CD14-positive monocyte (primary cell): Measurements from ENCODE around the gene MESD. TPM values are rescaled to one million over a fixed set of nuclear protein-coding genes. Genes with fewer than 3 reads are reported as not detected.
A peak's percentile ranks its signal among the peaks of the same experiment; 100 is the strongest.

ENCODE experiments used
- DNase-seq, 3 donors: peaks; one replicate each; pipeline ENCODE4 v3.0.0-alpha.2; 2011 to 2022
- H2AFZ ChIP-seq: 2 replicates; pipeline ENCODE4 v1.6.0; 2012; ENCODE audit warnings: mild to moderate bottlenecking, low read depth, low read length, inconsistent platforms; ENCODE audit not compliant: insufficient read depth, poor library complexity, severe bottlenecking
- H3K27ac ChIP-seq, 2 donors: 1 replicate in 1 of 2; 2 replicates in 1 of 2; pipeline ENCODE4 v1.5.1; 2012 to 2013; ENCODE audit warnings: low read length in 2 of 2, control low read depth in 1 of 2, inconsistent platforms in 1 of 2, low read depth in 1 of 2, mild to moderate bottlenecking in 1 of 2
- H3K27me3 ChIP-seq, 2 donors: one replicate each; pipeline versions ENCODE4 v1.6.0 to v1.6.1; 2011 to 2013; ENCODE audit warnings: low read length in 2 of 2; ENCODE audit not compliant: control insufficient read depth in 2 of 2, insufficient read depth in 2 of 2
- H3K36me3 ChIP-seq, 2 donors: replicated peaks in 1 of 2; 1 replicate in 1 of 2; 2 replicates in 1 of 2; pipeline versions ENCODE4 v1.5.1 to v1.6.1; 2012 to 2013; ENCODE audit warnings: low read length in 2 of 2, control low read depth in 1 of 2, inconsistent platforms in 1 of 2, mild to moderate bottlenecking in 1 of 2; ENCODE audit not compliant: insufficient read depth in 2 of 2, control insufficient read depth in 1 of 2
- H3K4me1 ChIP-seq, 2 donors: 1 replicate in 1 of 2; 2 replicates in 1 of 2; pipeline versions ENCODE4 v1.5.1 to v1.6.1; 2012 to 2013; ENCODE audit warnings: low read length in 2 of 2, control low read depth in 1 of 2, inconsistent platforms in 1 of 2, mild to moderate bottlenecking in 1 of 2, moderate library complexity in 1 of 2; ENCODE audit not compliant: insufficient read depth in 2 of 2, control insufficient read depth in 1 of 2
- H3K4me2 ChIP-seq: replicated peaks from 2 replicates; pipeline ENCODE3; 2012; ENCODE audit warnings: low read length, moderate library complexity, mild to moderate bottlenecking; ENCODE audit not compliant: poor library complexity, severe bottlenecking; ENCODE audit errors: extremely low read depth
- H3K4me3 ChIP-seq, 3 experiments: fragments of 200-600 bp in 1 of 3; sonication (generic) in 1 of 3; replicated peaks in 1 of 3; 1 replicate in 2 of 3; 2 replicates in 1 of 3; pipeline ENCODE4 v1.5.1; 2011 to 2013; ENCODE audit warnings: low read length in 3 of 3, mild to moderate bottlenecking in 3 of 3, control low read depth in 2 of 3, low read depth in 2 of 3, inconsistent platforms in 1 of 3, moderate library complexity in 1 of 3
- H3K79me2 ChIP-seq: 2 replicates; pipeline ENCODE4 v1.6.0; 2012; ENCODE audit warnings: mild to moderate bottlenecking, control low read depth, inconsistent platforms, low read length, moderate library complexity; ENCODE audit not compliant: insufficient read depth
- H3K9ac ChIP-seq: 2 replicates; pipeline ENCODE4 v1.6.0; 2017; ENCODE audit warnings: low read length, mild to moderate bottlenecking; ENCODE audit not compliant: insufficient read depth, poor library complexity, severe bottlenecking
- H3K9me3 ChIP-seq, 2 donors: replicated peaks in 1 of 2; 1 replicate in 1 of 2; 2 replicates in 1 of 2; pipeline versions ENCODE4 v1.5.1 to v1.6.1; 2012 to 2013; ENCODE audit warnings: low read length in 2 of 2, control low read depth in 1 of 2; ENCODE audit not compliant: control insufficient read depth in 1 of 2, insufficient read depth in 1 of 2
- H4K20me1 ChIP-seq: 2 replicates; pipeline ENCODE4 v1.6.0; 2012; ENCODE audit warnings: mild to moderate bottlenecking, low read length, control low read depth, moderate library complexity; ENCODE audit not compliant: insufficient read depth
- H3K27ac Mint-ChIP-seq, 7 donors: one replicate each; pipeline ENCODE4 v1.8.0; 2020; ENCODE audit warnings: mild to moderate bottlenecking in 7 of 7, mixed read lengths in 7 of 7, moderate library complexity in 6 of 7, inconsistent platforms in 2 of 7
- H3K27me3 Mint-ChIP-seq, 3 donors: one replicate each; pipeline ENCODE4 v1.8.0; 2021 to 2022; ENCODE audit warnings: low read depth in 3 of 3, mild to moderate bottlenecking in 3 of 3, mixed read lengths in 3 of 3, moderate library complexity in 3 of 3, inconsistent platforms in 1 of 3
- H3K36me3 Mint-ChIP-seq, 2 donors: one replicate each; pipeline ENCODE4 v1.8.0; 2020; ENCODE audit warnings: mixed read lengths in 2 of 2, inconsistent platforms in 1 of 2, mild to moderate bottlenecking in 1 of 2
- H3K4me1 Mint-ChIP-seq: one replicate; pipeline ENCODE4 v1.8.0; 2020; ENCODE audit warnings: mild to moderate bottlenecking, mixed read lengths
- H3K4me3 Mint-ChIP-seq, 2 donors: one replicate each; pipeline ENCODE4 v1.8.0; 2020; ENCODE audit warnings: mild to moderate bottlenecking in 2 of 2, mixed read lengths in 2 of 2, moderate library complexity in 1 of 2
- H3K9me3 Mint-ChIP-seq, 7 donors: one replicate each; pipeline ENCODE4 v1.8.0; 2020 to 2022; ENCODE audit warnings: mixed read lengths in 7 of 7, mild to moderate bottlenecking in 6 of 7, moderate library complexity in 6 of 7, inconsistent platforms in 2 of 7
- WGBS: methylation state at CpG from one replicate; pipeline ENCODE4 v1.1.5; 2013; ENCODE audit warnings: missing lambda C conversion rate; ENCODE audit not compliant: insufficient coverage; 5-methylcytosine and 5-hydroxymethylcytosine counted together
- intact Hi-C, 2 donors: fragments of 100-400 bp; cut with micrococcal nuclease; formaldehyde crosslinking; loops; one replicate each; pipeline versions ENCODE4 v1.15.0 to v1.15.1; 2023
- polyA plus RNA-seq, 3 donors: library from polyadenylated mRNA; depleted of rRNA in 1 of 3; unstranded in 2 of 3; stranded (reverse) in 1 of 3; fragments of 300-500 nt in 2 of 3; fragments of >200 nt in 1 of 3; fragmentation: Illumina TruSeq in 2 of 3; gene quantifications; 1 replicate in 2 of 3; 2 replicates in 1 of 3; pipeline ENCODE4 v1.2.3, GENCODE V29; 2012 to 2021
- TF ChIP-seq, protein P1 (sequence below): fragments of 200-600 bp; IDR thresholded peaks from one replicate; pipeline ENCODE4 v1.8.0; 2022; ENCODE audit warnings: antibody characterized with exemption, mild to moderate bottlenecking

The MESD gene
- polyA plus RNA-seq, 3 donors: 5.6 to 15.7 (median 13.1) TPM

GRCh38 chr15:81031203-81031602, 41.6 kb upstream of the MESD start:
- H3K4me1 Mint-ChIP-seq: peaks cover 23% of the 10 kb centered on the region
- H2AFZ ChIP-seq: no peak overlapping the region
- TF ChIP-seq, protein P1, sequence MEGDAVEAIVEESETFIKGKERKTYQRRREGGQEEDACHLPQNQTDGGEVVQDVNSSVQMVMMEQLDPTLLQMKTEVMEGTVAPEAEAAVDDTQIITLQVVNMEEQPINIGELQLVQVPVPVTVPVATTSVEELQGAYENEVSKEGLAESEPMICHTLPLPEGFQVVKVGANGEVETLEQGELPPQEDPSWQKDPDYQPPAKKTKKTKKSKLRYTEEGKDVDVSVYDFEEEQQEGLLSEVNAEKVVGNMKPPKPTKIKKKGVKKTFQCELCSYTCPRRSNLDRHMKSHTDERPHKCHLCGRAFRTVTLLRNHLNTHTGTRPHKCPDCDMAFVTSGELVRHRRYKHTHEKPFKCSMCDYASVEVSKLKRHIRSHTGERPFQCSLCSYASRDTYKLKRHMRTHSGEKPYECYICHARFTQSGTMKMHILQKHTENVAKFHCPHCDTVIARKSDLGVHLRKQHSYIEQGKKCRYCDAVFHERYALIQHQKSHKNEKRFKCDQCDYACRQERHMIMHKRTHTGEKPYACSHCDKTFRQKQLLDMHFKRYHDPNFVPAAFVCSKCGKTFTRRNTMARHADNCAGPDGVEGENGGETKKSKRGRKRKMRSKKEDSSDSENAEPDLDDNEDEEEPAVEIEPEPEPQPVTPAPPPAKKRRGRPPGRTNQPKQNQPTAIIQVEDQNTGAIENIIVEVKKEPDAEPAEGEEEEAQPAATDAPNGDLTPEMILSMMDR: no peak
- no peaks in the 10 kb centered on the region for H3K36me3 ChIP-seq
- no peak overlapping the region for H3K4me3 Mint-ChIP-seq
- peaks cover 0 to 5% (median 0%) of the 10 kb centered on the region in 3 donors for H3K27me3 Mint-ChIP-seq
- H3K27ac ChIP-seq: no peak overlapping the region
- intact Hi-C loops: loop anchor here in 1 of 2 donors (10.0 kb wide), 1 partner anchor 46 kb away; the partner anchor contains the start of gene MESD
- DNase-seq: no peak
- peaks cover 0 to 5% (median 3%) of the 10 kb centered on the region in 7 donors for H3K9me3 Mint-ChIP-seq
- 92% methylated on average over 2 of the region's 4 CpGs for WGBS
- H3K9me3 ChIP-seq: no peaks in the 10 kb centered on the region
- H3K79me2 ChIP-seq: no peaks in the 10 kb centered on the region
- H3K27ac Mint-ChIP-seq: no peak overlapping the region
- no peak overlapping the region for H3K4me2 ChIP-seq
- no peak overlapping the region for H3K4me3 ChIP-seq
- no peaks in the 10 kb centered on the region for H4K20me1 ChIP-seq
- H3K27me3 ChIP-seq: no peaks in the 10 kb centered on the region
- peaks cover under 1 to 3% of the 10 kb centered on the region in 2 donors for H3K36me3 Mint-ChIP-seq
- peaks cover 22 to 23% of the 10 kb centered on the region in 2 donors for H3K4me1 ChIP-seq
- no peak overlapping the region for H3K9ac ChIP-seq

DNA sequence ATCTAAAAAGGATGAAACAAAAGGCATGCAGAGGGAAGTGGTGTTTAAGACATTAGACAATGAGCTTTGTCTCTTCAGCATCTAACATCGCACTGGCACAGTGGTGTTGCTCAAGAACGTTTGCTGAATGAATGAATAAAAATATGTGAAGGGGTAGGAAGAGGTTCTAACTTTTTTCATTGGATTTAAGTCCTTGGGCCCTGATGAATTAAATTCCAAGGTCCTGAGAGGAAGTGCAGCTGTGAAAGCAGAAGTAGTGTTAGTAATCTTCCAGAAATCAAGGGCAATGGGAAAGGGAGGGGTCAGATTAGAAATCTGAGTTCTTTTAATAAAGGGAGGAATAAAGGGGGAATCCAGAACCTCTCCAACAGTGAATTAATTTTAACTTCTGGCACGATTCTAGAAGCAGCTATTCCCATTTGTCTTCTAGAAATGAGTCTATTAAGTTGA, 40.7 kb upstream of the MESD start:
- peaks cover 27% of the 10 kb centered on the region for H3K4me1 Mint-ChIP-seq
- intact Hi-C loops: loop anchor here in 1 of 2 donors (10.0 kb wide), 1 partner anchor 46 kb away; the partner anchor contains the start of gene MESD
- peak overlapping the region in 1 of 2 donors; percentile 35 for H3K27ac ChIP-seq
- no peaks in the 10 kb centered on the region for H3K79me2 ChIP-seq
- peak overlapping the region in 1 of 2 donors; percentile 50 for H3K4me3 Mint-ChIP-seq
- no peak overlapping the region for H3K9ac ChIP-seq
- H3K9me3 ChIP-seq: no peaks in the 10 kb centered on the region
- peak overlapping the region; percentile 31 for H3K4me2 ChIP-seq
- H3K4me3 ChIP-seq: no peak overlapping the region
- 18% methylated on average over 2 of the region's 3 CpGs for WGBS
- no peaks in the 10 kb centered on the region for H4K20me1 ChIP-seq
- H3K27ac Mint-ChIP-seq: peak overlapping the region; percentile 48 to 88 (median 77)
- H3K27me3 Mint-ChIP-seq: peaks cover 0 to 5% (median 0%) of the 10 kb centered on the region in 3 donors
- H2AFZ ChIP-seq: no peak overlapping the region
- peaks cover 27 to 31% of the 10 kb centered on the region in 2 donors for H3K4me1 ChIP-seq
- H3K36me3 Mint-ChIP-seq: peaks cover 3% of the 10 kb centered on the region in 2 donors
- peaks cover 0 to 5% (median 3%) of the 10 kb centered on the region in 7 donors for H3K9me3 Mint-ChIP-seq
- H3K27me3 ChIP-seq: no peaks in the 10 kb centered on the region
- no peaks in the 10 kb centered on the region for H3K36me3 ChIP-seq
- TF ChIP-seq, protein P1: no peak
- DNase-seq: peak; percentile 23 to 58 (median 48)
